IMR-90 (cell line): Measurements from ENCODE around the gene PRKAB1. TPM values are rescaled to one million over a fixed set of nuclear protein-coding genes. Genes with fewer than 3 reads are reported as not detected.
A peak's percentile ranks its signal among the peaks of the same experiment; 100 is the strongest.

ENCODE experiments used
- ATAC-seq: fragments of 200-7000 bp; cut with Tn5 transposase; 2 replicates; pipeline ENCODE4 v1.9.1; 2020; ENCODE audit warnings: low read depth, mild to moderate bottlenecking, moderate library complexity
- BruUV-seq: library from RNA; stranded (reverse); fragments of 400-500 nt; replicated peaks from 2 replicates; lab custom pipeline; 2021; lab: Mats Ljungman, UMichigan
- CTCF ChIA-PET: fragments of 300-600 bp; formaldehyde crosslinking; extraction: SDS; loops from one replicate; lab custom pipeline; 2021; ENCODE audit warnings: antibody characterized with exemption; lab: Yijun Ruan, JAX
- POLR2A ChIA-PET: fragments of 300-600 bp; sonication (Branson Sonifier 250); formaldehyde crosslinking; loops from one replicate; lab custom pipeline; 2022; ENCODE audit warnings: antibody characterized with exemption; ENCODE audit not compliant: unreplicated experiment; lab: Charles Lee
- DNase-seq: peaks from one replicate; pipeline ENCODE4 v3.0.0; 2013
- H2AFZ ChIP-seq: replicated peaks from 2 replicates; pipeline ENCODE3; 2013; ENCODE audit warnings: low read length, mild to moderate bottlenecking; ENCODE audit not compliant: poor library complexity
- H2AK5ac ChIP-seq: 2 replicates; pipeline ENCODE4 v1.6.1; 2013; ENCODE audit warnings: low read depth, low read length, inconsistent platforms
- H2AK9ac ChIP-seq: replicated peaks from 2 replicates; pipeline ENCODE3; 2013; ENCODE audit warnings: mild to moderate bottlenecking, low read depth, low read length, moderate library complexity; ENCODE audit not compliant: poor library complexity
- H2BK120ac ChIP-seq: 2 replicates; pipeline ENCODE4 v1.6.1; 2013; ENCODE audit warnings: low read depth, low read length, inconsistent platforms
- H2BK15ac ChIP-seq: 3 replicates; pipeline ENCODE4 v1.6.1; 2013; ENCODE audit warnings: low read depth, low read length, inconsistent platforms
- H2BK20ac ChIP-seq: 2 replicates; pipeline ENCODE4 v1.6.1; 2013; ENCODE audit warnings: low read depth, mild to moderate bottlenecking, inconsistent platforms, low read length, moderate library complexity
- H2BK5ac ChIP-seq: 2 replicates; pipeline ENCODE4 v1.6.1; 2013; ENCODE audit warnings: mild to moderate bottlenecking, low read depth, low read length, inconsistent platforms; ENCODE audit not compliant: poor library complexity, severe bottlenecking
- H3K14ac ChIP-seq: replicated peaks from 2 replicates; pipeline ENCODE4 v1.6.1; 2013; ENCODE audit warnings: low read depth, low read length, inconsistent platforms
- H3K18ac ChIP-seq: 2 replicates; pipeline ENCODE4 v1.6.1; 2013; ENCODE audit warnings: low read depth, low read length, control low read depth
- H3K23ac ChIP-seq: 2 replicates; pipeline ENCODE4 v1.6.1; 2013; ENCODE audit warnings: low read depth, low read length, inconsistent platforms
- H3K27ac ChIP-seq: 2 replicates; pipeline ENCODE4 v1.5.1; 2013; ENCODE audit warnings: mild to moderate bottlenecking, control low read depth, low read length; ENCODE audit not compliant: insufficient read depth
- H3K27me3 ChIP-seq: 2 replicates; pipeline ENCODE4 v1.6.1; 2013; ENCODE audit warnings: low read length; ENCODE audit not compliant: control insufficient read depth, insufficient read depth
- H3K36me3 ChIP-seq: 2 replicates; pipeline ENCODE4 v1.6.1; 2013; ENCODE audit warnings: low read length, mixed read lengths; ENCODE audit not compliant: control insufficient read depth, insufficient read depth
- H3K4ac ChIP-seq: 2 replicates; pipeline ENCODE4 v1.6.1; 2013; ENCODE audit warnings: low read depth, low read length, inconsistent platforms
- H3K4me1 ChIP-seq: 2 replicates; pipeline ENCODE4 v1.6.1; 2013; ENCODE audit warnings: low read length, mixed read lengths; ENCODE audit not compliant: control insufficient read depth, insufficient read depth
- H3K4me2 ChIP-seq: 2 replicates; pipeline ENCODE4 v1.6.1; 2013; ENCODE audit warnings: low read depth, mild to moderate bottlenecking, control low read depth, low read length, moderate library complexity
- H3K4me3 ChIP-seq: 2 replicates; pipeline ENCODE4 v1.5.1; 2013; ENCODE audit warnings: low read depth, mild to moderate bottlenecking, control low read depth, low read length, moderate library complexity; ENCODE audit not compliant: insufficient read depth
- H3K56ac ChIP-seq: 2 replicates; pipeline ENCODE4 v1.6.1; 2013; ENCODE audit warnings: low read length, inconsistent platforms; ENCODE audit not compliant: insufficient read depth; ENCODE audit errors: extremely low read depth
- H3K79me1 ChIP-seq, 2 experiments: 2 replicates each; pipeline ENCODE4 v1.6.1; 2013; ENCODE audit warnings: low read length in 2 of 2, inconsistent platforms in 1 of 2, low read depth in 1 of 2
- H3K9ac ChIP-seq: 2 replicates; pipeline ENCODE4 v1.6.1; 2013; ENCODE audit warnings: low read depth, low read length, control low read depth
- H3K9me1 ChIP-seq: 2 replicates; pipeline ENCODE4 v1.6.1; 2013; ENCODE audit warnings: low read length, inconsistent platforms; ENCODE audit not compliant: insufficient read depth
- H3K9me3 ChIP-seq: 2 replicates; pipeline ENCODE4 v1.6.1; 2013; ENCODE audit warnings: low read length; ENCODE audit not compliant: control insufficient read depth, insufficient read depth
- H4K20me1 ChIP-seq: 2 replicates; pipeline ENCODE4 v1.6.1; 2013; ENCODE audit warnings: low read length, inconsistent platforms; ENCODE audit not compliant: insufficient read depth
- H4K5ac ChIP-seq: 2 replicates; pipeline ENCODE4 v1.6.1; 2013; ENCODE audit warnings: mild to moderate bottlenecking, low read depth, low read length, control low read depth
- H4K8ac ChIP-seq, 2 experiments: 2 replicates each; pipeline ENCODE4 v1.6.1; 2013; ENCODE audit warnings: low read depth in 2 of 2, low read length in 2 of 2, control low read depth in 1 of 2, inconsistent platforms in 1 of 2
- H4K91ac ChIP-seq: 2 replicates; pipeline ENCODE4 v1.6.1; 2013; ENCODE audit warnings: low read depth, low read length, inconsistent platforms; ENCODE audit not compliant: insufficient read depth
- CEBPB ChIP-seq: IDR thresholded peaks from 2 replicates; pipeline ENCODE4 v1.6.1; 2012; ENCODE audit warnings: low read depth, low read length, improper control_type of control experiment
- MAFK ChIP-seq: IDR thresholded peaks from 2 replicates; pipeline ENCODE4 v1.6.1; 2012; ENCODE audit warnings: low read depth, low read length, improper control_type of control experiment
- RAD21 ChIP-seq: IDR thresholded peaks from 2 replicates; pipeline ENCODE4 v1.6.1; 2012; ENCODE audit warnings: low read length, improper control_type of control experiment
- RFX5 ChIP-seq: IDR thresholded peaks from 2 replicates; pipeline ENCODE4 v1.8.0; 2012; ENCODE audit warnings: low read depth, mild to moderate bottlenecking, low read length, moderate library complexity
- SMC3 ChIP-seq: fragments of 150-350 bp; IDR thresholded peaks from 2 replicates; pipeline ENCODE4 v1.6.1; 2016; ENCODE audit warnings: low read depth, mild to moderate bottlenecking, antibody characterized with exemption, low read length, moderate library complexity
- WGBS, 2 experiments: methylation state at CpG; one replicate each; pipeline versions ENCODE4 v1.1.5 to v1.1.7; 2013; ENCODE audit warnings: missing lambda C conversion rate in 2 of 2; ENCODE audit not compliant: insufficient read length in 1 of 2; ENCODE audit errors: extremely low coverage in 2 of 2; 5-methylcytosine and 5-hydroxymethylcytosine counted together
- dilution Hi-C: fragments of 300-500 bp; cut with HindIII; formaldehyde crosslinking; loops from one replicate; pipeline ENCODE4 v1.14.3; 2018; ENCODE audit warnings: low sequenced_read_pairs; ENCODE audit not compliant: unreplicated experiment
- in situ Hi-C: fragments of 300-500 bp; cut with MboI; formaldehyde crosslinking; loops from 3 replicates; pipeline ENCODE4 v1.14.3; 2019; ENCODE audit warnings: low sequenced_read_pairs, inconsistent platforms, mixed read lengths
- intact Hi-C: fragments of 100-400 bp; cut with micrococcal nuclease; formaldehyde crosslinking; loops from 2 replicates; pipeline ENCODE4 v1.10.0; 2022
- polyA plus RNA-seq, 3 experiments: library from polyadenylated mRNA; depleted of rRNA; stranded (reverse); fragments of >200 nt; gene quantifications; 2 replicates each; pipeline ENCODE4 v1.2.3, GENCODE V29; 2012; ENCODE audit warnings: low replicate concordance in 1 of 3
- total RNA-seq: library from RNA; depleted of rRNA; stranded (reverse); fragments of >200 nt; gene quantifications from 2 replicates; pipeline ENCODE4 v1.2.3, GENCODE V29; 2012
- TF ChIP-seq, protein P1 (sequence below): fragments of 150-350 bp; IDR thresholded peaks from 2 replicates; pipeline ENCODE4 v1.6.1; 2017; ENCODE audit warnings: mild to moderate bottlenecking, antibody characterized with exemption, low read length, low read depth
- TF ChIP-seq, protein P2 (sequence below): conservative IDR thresholded peaks from 2 replicates; pipeline ENCODE4 v1.5.1; 2012; ENCODE audit warnings: mild to moderate bottlenecking, low read depth, low read length, improper control_type of control experiment

Gene PRKAB1
- total and polyA plus RNA-seq, 2 of the 4 experiments (the other 2 are of a cell fraction): 9.7 to 19.3 TPM

DNA sequence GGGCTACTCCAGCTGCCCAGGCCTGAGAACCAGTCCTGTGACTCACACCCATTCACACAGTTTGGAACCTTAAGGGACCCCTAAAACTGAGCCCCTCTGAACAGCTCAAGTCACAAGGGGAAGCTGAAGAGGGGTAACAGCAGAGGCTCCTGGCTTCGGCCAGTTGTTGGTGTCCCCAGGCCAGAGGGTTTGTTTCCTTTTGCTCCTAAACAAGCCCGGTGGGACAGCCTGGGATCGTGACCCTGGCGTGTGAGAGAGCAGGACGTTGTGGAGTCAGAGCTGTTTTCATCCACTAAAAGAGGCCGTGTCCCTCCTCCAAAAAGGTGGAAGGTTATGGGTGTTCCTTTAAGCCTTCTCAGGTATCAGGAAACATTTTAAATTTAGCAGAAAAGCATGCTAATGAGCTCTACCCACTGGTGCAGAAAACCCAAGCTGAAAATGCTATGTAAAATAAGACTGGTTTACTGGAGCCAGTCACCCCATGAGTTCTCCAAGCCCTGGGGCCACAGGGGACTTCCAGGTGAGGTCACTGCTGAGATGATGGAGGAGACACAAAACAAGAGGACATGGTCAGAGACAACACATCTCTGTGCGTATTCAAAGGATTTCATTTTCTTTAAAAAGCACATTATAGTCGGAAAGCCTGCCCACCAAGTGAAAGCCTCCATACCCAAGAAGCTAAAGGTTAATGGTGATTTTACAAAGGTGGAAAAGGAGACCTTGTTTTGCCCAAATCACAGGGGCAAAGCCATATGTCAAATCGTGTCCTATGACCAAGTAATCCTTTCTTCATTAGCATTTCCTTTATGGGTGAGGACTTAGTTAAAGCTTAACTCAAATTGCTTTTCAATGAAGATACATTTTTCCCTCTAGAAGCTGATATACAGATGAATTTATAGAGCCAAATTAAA lies 14.1 kb downstream of the PRKAB1 start:
- Histone ChIP-seq H3K4me1 (no peaks in the 10 kb centered on the region), H3K27me3 (no peaks in the 10 kb centered on the region), H2BK20ac (no peak overlapping the region), H2BK5ac (no peak overlapping the region), H3K36me3 (peaks cover 43% of the 10 kb centered on the region), H4K5ac (no peak overlapping the region), H3K4me3 (no peak overlapping the region), H3K79me1 (no peaks in the 10 kb centered on the region; a peak in 1 of 4 replicates), H2BK15ac (no peak overlapping the region), H3K9ac (no peak overlapping the region), H3K4me2 (no peak overlapping the region), H3K18ac (no peak overlapping the region), H3K14ac (no peak overlapping the region), H3K27ac (no peak overlapping the region), H2AK9ac (peak overlapping the region; percentile 56), H3K4ac (no peak overlapping the region), H4K20me1 (no peaks in the 10 kb centered on the region), H2AFZ (no peak overlapping the region), H4K8ac (no peak overlapping the region), H3K23ac (no peak overlapping the region), H3K9me3 (no peaks in the 10 kb centered on the region), H3K56ac (no peak overlapping the region), H3K9me1 (peaks cover 5% of the 10 kb centered on the region; the same call in 1 of the 2 replicates), H2AK5ac (no peak overlapping the region), H2BK120ac (no peak overlapping the region), H4K91ac (no peak overlapping the region)
- TF ChIP-seq, protein P1, sequence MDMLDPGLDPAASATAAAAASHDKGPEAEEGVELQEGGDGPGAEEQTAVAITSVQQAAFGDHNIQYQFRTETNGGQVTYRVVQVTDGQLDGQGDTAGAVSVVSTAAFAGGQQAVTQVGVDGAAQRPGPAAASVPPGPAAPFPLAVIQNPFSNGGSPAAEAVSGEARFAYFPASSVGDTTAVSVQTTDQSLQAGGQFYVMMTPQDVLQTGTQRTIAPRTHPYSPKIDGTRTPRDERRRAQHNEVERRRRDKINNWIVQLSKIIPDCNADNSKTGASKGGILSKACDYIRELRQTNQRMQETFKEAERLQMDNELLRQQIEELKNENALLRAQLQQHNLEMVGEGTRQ: no peak
- TF ChIP-seq SMC3 (no peak), RFX5 (no peak), RAD21 (no peak), MAFK (no peak), CEBPB (no peak)
- TF ChIP-seq, protein P2, sequence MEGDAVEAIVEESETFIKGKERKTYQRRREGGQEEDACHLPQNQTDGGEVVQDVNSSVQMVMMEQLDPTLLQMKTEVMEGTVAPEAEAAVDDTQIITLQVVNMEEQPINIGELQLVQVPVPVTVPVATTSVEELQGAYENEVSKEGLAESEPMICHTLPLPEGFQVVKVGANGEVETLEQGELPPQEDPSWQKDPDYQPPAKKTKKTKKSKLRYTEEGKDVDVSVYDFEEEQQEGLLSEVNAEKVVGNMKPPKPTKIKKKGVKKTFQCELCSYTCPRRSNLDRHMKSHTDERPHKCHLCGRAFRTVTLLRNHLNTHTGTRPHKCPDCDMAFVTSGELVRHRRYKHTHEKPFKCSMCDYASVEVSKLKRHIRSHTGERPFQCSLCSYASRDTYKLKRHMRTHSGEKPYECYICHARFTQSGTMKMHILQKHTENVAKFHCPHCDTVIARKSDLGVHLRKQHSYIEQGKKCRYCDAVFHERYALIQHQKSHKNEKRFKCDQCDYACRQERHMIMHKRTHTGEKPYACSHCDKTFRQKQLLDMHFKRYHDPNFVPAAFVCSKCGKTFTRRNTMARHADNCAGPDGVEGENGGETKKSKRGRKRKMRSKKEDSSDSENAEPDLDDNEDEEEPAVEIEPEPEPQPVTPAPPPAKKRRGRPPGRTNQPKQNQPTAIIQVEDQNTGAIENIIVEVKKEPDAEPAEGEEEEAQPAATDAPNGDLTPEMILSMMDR: no peak
- in situ Hi-C loops: no loop called here
- CTCF ChIA-PET: interaction anchor here (1.0 to 1.8 kb wide), 2 partner anchors 13 to 15 kb away, joined by 3 to 5 read pairs; partner anchors contain the start of gene PRKAB1
- POLR2A ChIA-PET: no interaction called here
- ATAC-seq (no peak), DNase-seq (no peak)
- no TSS peak for BruUV-seq
- no CpG with 5 or more reads among the region's 9 CpGs for WGBS, 2 experiments
- dilution Hi-C loops: no loop called here
- intact Hi-C loops: no loop called here
